Suprapubic skin (tissue), 4 donors: ENCODE data around the gene USP6NL. TPM values are rescaled to one million over a fixed set of nuclear protein-coding genes. Genes with fewer than 3 reads are reported as not detected.
"Not testable (repeated sequence)": the region's sequence is repeated elsewhere in the genome, so short reads cannot be mapped to it uniquely, and the experiment has no call there.

Experiments
- DNase-seq, 2 donors: peaks; one replicate each; pipeline ENCODE4 v3.0.0-alpha.2; 2019; ENCODE audit warnings: low spot score in 2 of 2
- H3K27ac ChIP-seq: fragments of 200-600 bp; sonication (generic); one replicate; pipeline ENCODE4 v1.5.1; 2019
- H3K27me3 ChIP-seq: fragments of 200-600 bp; sonication (generic); one replicate; pipeline ENCODE4 v1.5.1; 2019
- H3K36me3 ChIP-seq: fragments of 200-600 bp; sonication (generic); one replicate; pipeline ENCODE4 v1.5.1; 2019
- H3K4me1 ChIP-seq: fragments of 200-600 bp; sonication (generic); one replicate; pipeline ENCODE4 v1.5.1; 2019
- H3K4me3 ChIP-seq: fragments of 200-600 bp; sonication (generic); one replicate; pipeline ENCODE4 v1.5.1; 2019; ENCODE audit warnings: mild to moderate bottlenecking
- H3K9me3 ChIP-seq: fragments of 200-600 bp; sonication (generic); one replicate; pipeline ENCODE4 v1.5.1; 2019
- EP300 ChIP-seq: sonication (generic); formaldehyde crosslinking; IDR thresholded peaks from one replicate; pipeline ENCODE4 v1.6.1; 2017; ENCODE audit warnings: antibody characterized with exemption
- POLR2A ChIP-seq, 2 donors: fragments of 450-650 bp; IDR thresholded peaks; one replicate each; pipeline ENCODE4 v1.6.1; 2017; ENCODE audit warnings: antibody characterized with exemption in 2 of 2, mild to moderate bottlenecking in 2 of 2, moderate library complexity in 2 of 2
- POLR2AphosphoS5 ChIP-seq, 3 donors: sonication (generic); formaldehyde crosslinking; IDR thresholded peaks; one replicate each; pipeline ENCODE4 v1.6.1; 2017; ENCODE audit warnings: antibody characterized with exemption in 3 of 3
- WGBS: methylation state at CpG from one replicate; pipeline ENCODE4 v1.1.5; 2018; 5-methylcytosine and 5-hydroxymethylcytosine counted together
- total RNA-seq, 4 donors: library from RNA; depleted of rRNA; stranded (reverse); fragments of >200 nt; gene quantifications; one replicate each; pipeline ENCODE4 v1.1.0, GENCODE V29; 2016
- TF ChIP-seq, protein P1 (sequence below), 2 donors: fragments of 200-600 bp in 1 of 2; fragments of 450-650 bp in 1 of 2; sonication (generic) in 1 of 2; IDR thresholded peaks; one replicate each; pipeline ENCODE4 v1.5.1; 2016 to 2019; ENCODE audit warnings: antibody characterized with exemption in 2 of 2, mild to moderate bottlenecking in 1 of 2, moderate library complexity in 1 of 2

Gene USP6NL
- total RNA-seq, 4 donors from 2014 or later: 23.2 to 33.8 (median 27.7) TPM

DNA sequence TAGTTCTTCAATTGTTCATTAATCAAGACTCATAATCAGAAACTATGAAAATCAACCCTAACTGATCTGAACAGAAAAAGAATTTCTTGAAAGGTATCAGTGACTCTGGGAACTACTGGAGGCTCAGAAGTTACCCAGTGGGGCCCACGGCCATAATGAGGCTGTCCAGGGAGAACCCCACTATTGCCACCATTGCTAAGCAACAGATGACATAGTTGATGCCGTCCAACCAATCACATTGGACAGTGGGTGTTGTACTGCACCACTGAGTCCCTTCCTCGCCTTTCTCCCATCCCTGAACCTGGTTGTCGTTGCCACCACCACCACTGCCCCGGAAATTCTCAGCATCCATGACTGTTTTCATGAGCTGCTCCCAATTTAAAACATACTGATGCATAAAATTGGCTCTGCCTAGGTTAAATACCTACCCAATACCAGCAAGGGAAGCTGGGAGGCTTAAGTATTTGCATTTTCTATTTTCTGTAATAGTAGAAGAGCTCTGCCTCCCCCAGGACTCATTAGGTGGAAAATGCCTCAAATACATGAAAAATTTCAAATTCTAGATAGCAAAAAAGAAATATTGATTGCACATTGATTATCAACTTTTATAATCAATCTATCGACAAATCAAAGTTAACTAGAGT lies 26.7 kb upstream of the USP6NL start:
- no peaks in the 10 kb centered on the region for H3K36me3 ChIP-seq
- no peak overlapping the region for H3K27ac ChIP-seq
- H3K9me3 ChIP-seq: no peaks in the 10 kb centered on the region
- H3K4me3 ChIP-seq: no peak overlapping the region
- no peak for DNase-seq
- H3K27me3 ChIP-seq: peaks cover 2% of the 10 kb centered on the region
- whole genome bisulfite sequencing: 92% methylated on average over 6 of the region's 6 CpGs
- TF ChIP-seq POLR2AphosphoS5 (IDR thresholded peaks at IDR 0.05) (no peak), EP300 (no peak), POLR2A (IDR thresholded peaks at IDR 0.05) (no peak)
- TF ChIP-seq, protein P1, sequence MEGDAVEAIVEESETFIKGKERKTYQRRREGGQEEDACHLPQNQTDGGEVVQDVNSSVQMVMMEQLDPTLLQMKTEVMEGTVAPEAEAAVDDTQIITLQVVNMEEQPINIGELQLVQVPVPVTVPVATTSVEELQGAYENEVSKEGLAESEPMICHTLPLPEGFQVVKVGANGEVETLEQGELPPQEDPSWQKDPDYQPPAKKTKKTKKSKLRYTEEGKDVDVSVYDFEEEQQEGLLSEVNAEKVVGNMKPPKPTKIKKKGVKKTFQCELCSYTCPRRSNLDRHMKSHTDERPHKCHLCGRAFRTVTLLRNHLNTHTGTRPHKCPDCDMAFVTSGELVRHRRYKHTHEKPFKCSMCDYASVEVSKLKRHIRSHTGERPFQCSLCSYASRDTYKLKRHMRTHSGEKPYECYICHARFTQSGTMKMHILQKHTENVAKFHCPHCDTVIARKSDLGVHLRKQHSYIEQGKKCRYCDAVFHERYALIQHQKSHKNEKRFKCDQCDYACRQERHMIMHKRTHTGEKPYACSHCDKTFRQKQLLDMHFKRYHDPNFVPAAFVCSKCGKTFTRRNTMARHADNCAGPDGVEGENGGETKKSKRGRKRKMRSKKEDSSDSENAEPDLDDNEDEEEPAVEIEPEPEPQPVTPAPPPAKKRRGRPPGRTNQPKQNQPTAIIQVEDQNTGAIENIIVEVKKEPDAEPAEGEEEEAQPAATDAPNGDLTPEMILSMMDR (IDR thresholded peaks at IDR 0.05): no peak
- H3K4me1 ChIP-seq: no peaks in the 10 kb centered on the region

DNA sequence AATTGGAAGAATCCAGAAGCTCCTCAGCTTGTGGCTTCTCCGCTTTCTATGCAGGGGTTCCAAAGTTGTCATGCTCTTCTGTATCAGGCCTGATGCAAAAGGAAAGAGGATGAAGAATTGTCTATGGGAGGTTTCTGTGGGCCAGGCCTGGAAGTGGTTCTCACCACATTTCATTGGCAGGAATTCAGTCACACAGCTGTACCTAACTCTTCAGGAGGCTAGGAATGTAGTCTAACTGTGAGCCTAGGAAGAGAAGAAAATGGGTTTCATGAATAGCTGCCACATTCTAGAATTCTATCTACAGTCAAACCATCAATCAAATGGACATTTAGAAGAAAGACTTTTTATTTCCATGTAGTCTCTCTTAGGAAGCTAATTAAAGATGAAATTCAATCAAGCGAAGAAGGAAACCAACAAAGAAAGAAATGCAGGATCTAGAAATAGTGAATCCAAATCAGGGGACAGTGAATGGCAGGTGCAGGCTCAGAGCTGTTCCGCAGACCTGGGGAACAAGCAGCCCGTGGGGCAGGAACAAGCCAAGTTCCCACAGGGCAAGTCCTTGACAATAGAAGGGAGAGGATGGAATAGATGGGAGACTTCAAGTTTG lies 25.4 kb upstream of the USP6NL start:
- Histone ChIP-seq H3K9me3 (no peaks in the 10 kb centered on the region), H3K27me3 (no peaks in the 10 kb centered on the region), H3K36me3 (no peaks in the 10 kb centered on the region), H3K27ac (no peak overlapping the region), H3K4me3 (no peak overlapping the region), H3K4me1 (no peaks in the 10 kb centered on the region)
- 86% methylated on average over 4 of the region's 4 CpGs for WGBS
- DNase-seq: no peak
- TF ChIP-seq POLR2A (IDR thresholded peaks at IDR 0.05) (no peak), POLR2AphosphoS5 (IDR thresholded peaks at IDR 0.05) (no peak), EP300 (no peak)
- TF ChIP-seq, protein P1 (IDR thresholded peaks at IDR 0.05): no peak

DNA sequence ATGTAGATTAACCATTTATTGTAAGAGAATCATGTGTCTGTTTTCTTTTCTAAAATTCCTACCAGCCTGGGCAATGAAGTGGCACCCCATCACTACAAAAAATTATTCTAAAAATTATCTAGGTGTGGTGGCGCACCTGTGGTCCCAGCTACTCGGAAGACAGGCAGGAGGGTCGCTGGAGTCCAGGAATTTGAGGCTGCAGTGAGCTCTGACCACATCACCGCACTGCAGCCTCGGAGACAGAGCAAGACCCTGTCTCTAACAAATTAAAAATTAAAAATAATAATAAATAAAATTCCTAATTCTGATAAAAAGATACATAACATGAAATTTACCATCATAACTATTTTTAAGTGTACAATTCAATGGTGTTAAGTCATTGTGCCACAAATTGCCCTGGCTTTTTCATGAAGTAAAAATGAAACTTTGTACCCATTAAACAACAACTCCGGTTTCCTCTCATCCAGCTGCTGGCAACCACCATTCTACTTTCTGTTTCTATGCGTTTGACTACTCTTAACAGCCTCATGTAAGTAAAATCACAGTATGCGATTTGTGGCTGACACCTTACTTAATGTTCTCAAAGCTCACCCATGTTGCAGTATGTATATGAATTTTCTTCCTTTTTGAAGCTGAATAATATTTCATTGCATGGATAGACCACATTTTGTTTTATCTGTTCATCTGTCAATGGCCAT lies 20.6 kb upstream of the USP6NL start:
- no peak for DNase-seq
- no peak overlapping the region for H3K27ac ChIP-seq
- no peaks in the 10 kb centered on the region for H3K4me1 ChIP-seq
- no peaks in the 10 kb centered on the region for H3K36me3 ChIP-seq
- no peak overlapping the region for H3K4me3 ChIP-seq
- TF ChIP-seq EP300 (no peak), POLR2AphosphoS5 (IDR thresholded peaks at IDR 0.05) (no peak), POLR2A (IDR thresholded peaks at IDR 0.05) (no peak)
- TF ChIP-seq, protein P1 (IDR thresholded peaks at IDR 0.05): no peak
- H3K27me3 ChIP-seq: no peaks in the 10 kb centered on the region
- no peaks in the 10 kb centered on the region for H3K9me3 ChIP-seq
- 85% methylated on average over 8 of the region's 8 CpGs for WGBS

DNA sequence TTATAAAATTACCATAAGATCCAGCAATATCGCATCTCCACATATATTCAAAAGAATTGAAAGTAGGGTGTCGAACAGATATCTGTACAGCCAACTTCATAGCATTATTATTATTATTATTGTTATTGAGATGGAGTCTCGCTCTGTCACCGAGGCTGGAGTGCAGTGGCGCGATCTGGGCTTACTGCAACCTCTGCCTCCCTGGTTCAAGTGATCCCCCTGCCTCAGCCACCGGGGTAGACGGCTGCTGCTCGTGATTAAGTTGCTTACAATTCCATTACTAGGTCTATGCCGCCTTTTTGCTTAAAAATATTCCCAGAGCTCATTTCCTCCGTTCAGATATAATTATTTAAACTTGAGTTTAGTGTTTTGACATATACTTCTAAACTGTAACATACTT lies 19.8 kb upstream of the USP6NL start:
- Histone ChIP-seq H3K27me3 (no peaks in the 10 kb centered on the region), H3K4me3 (no peak overlapping the region), H3K36me3 (no peaks in the 10 kb centered on the region), H3K27ac (no peak overlapping the region), H3K9me3 (no peaks in the 10 kb centered on the region), H3K4me1 (no peaks in the 10 kb centered on the region)
- 94% methylated on average over 11 of the region's 11 CpGs for WGBS
- no peak for DNase-seq
- TF ChIP-seq EP300: no peak
- TF ChIP-seq POLR2AphosphoS5 (IDR thresholded peaks at IDR 0.05): no peak
- TF ChIP-seq, protein P1 (IDR thresholded peaks at IDR 0.05): no peak
- TF ChIP-seq POLR2A (IDR thresholded peaks at IDR 0.05): no peak

DNA sequence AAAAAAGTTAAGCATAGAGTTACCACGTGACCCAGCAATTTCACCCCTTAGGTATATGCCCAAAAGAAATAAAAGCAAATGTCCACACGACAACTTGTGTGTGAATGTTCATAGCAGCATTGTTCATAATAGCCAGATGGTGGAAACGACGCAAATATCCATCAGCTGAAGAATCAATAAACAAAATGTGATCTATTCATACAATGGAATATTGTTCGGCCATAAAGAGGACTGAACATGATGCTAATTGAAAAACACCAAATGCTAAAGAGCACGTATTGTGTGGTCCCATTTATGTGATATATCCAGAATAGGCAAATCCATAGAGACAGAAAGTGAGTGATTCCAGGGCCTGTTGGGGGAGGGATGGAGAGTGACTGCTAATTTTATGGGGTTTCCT lies 18.3 kb upstream of the USP6NL start:
- H3K36me3 ChIP-seq: no peaks in the 10 kb centered on the region
- H3K27ac ChIP-seq: no peak overlapping the region
- H3K4me3 ChIP-seq: no peak overlapping the region
- WGBS: 88% methylated on average over 6 of the region's 6 CpGs
- no peaks in the 10 kb centered on the region for H3K4me1 ChIP-seq
- DNase-seq: no peak
- TF ChIP-seq POLR2AphosphoS5 (IDR thresholded peaks at IDR 0.05) (no peak), EP300 (no peak), POLR2A (IDR thresholded peaks at IDR 0.05) (no peak)
- TF ChIP-seq, protein P1 (IDR thresholded peaks at IDR 0.05): no peak
- no peaks in the 10 kb centered on the region for H3K9me3 ChIP-seq
- H3K27me3 ChIP-seq: no peaks in the 10 kb centered on the region

DNA sequence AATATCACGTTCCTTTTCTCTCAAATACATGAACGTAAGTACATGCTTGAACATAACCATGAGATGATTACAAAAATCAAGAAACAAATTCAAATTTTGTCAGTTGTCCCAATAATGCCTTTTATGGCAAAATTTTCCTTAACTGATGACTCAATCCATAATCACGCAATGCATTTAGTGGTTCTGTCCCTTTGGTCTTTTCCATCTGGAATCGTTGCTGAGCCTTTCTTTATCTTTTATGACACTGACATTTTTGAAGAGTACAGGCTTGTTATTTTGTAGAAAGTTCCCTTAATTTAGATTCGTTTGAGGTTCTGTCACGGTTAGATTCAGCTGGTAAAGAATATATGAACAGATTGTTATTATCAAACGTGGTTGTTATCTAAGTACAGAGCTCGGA lies 16.5 kb upstream of the USP6NL start:
- not testable (repeated sequence) for H3K27me3 ChIP-seq, H3K27ac ChIP-seq, DNase-seq, H3K36me3 ChIP-seq, H3K9me3 ChIP-seq, H3K4me3 ChIP-seq, H3K4me1 ChIP-seq
- 72% methylated on average over 8 of the region's 8 CpGs for WGBS
